ENCODE measurements around the gene LZTS2. TPM values are rescaled to one million over a fixed set of nuclear protein-coding genes. Genes with fewer than 3 reads are reported as not detected.

LZTS2 gene
- total and polyA plus RNA-seq, 2 of the 4 experiments (the other 2 are of a cell fraction): 19.2 to 101 TPM

- peaks cover 28% of the 10 kb centered on the region for H3K36me3 ChIP-seq (ENCODE audit: control insufficient read depth, insufficient read depth, low read length)
- in situ Hi-C loops (cut with MboI; ENCODE audit: low sequenced_read_pairs): no loop called here
- H3K9ac ChIP-seq (ENCODE audit: low read depth, low read length): no peak overlapping the region
Measured at GRCh38 chr10:100989088-100989487, 10.5 kb upstream of the LZTS2 start.

More at GRCh38 chr10:100989088-100989487, 10.5 kb upstream of the LZTS2 start:
- no TSS peak for BruUV-seq (replicated peaks)
- Histone ChIP-seq H3K9me1 (ENCODE audit: insufficient read depth, low read length) (peaks cover 9% of the 10 kb centered on the region), H2BK20ac (ENCODE audit: low read depth, low read length) (no peak overlapping the region), H3K9me3 (ENCODE audit: control insufficient read depth, insufficient read depth, low read length) (no peaks in the 10 kb centered on the region), H4K8ac (ENCODE audit: low read depth in 2 of 2, low read length in 2 of 2) (no peak overlapping the region), H2AK5ac (ENCODE audit: low read depth, low read length) (no peak overlapping the region), H2BK5ac (ENCODE audit: low read depth, low read length, poor library complexity, severe bottlenecking) (no peak overlapping the region), H2AFZ (replicated peaks; ENCODE audit: low read length, poor library complexity) (no peak overlapping the region), H3K4me3 (ENCODE audit: insufficient read depth, low read depth, low read length) (no peak overlapping the region), H3K18ac (ENCODE audit: low read depth, low read length) (no peak overlapping the region), H3K4ac (ENCODE audit: low read depth, low read length) (no peak overlapping the region), H3K79me1 (ENCODE audit: low read depth in 1 of 2, low read length in 2 of 2) (peaks cover 60 to 67% of the 10 kb centered on the region in 2 experiments), H2BK15ac (ENCODE audit: low read depth, low read length) (no peak overlapping the region), H3K4me2 (ENCODE audit: low read depth, low read length) (no peak overlapping the region), H4K5ac (ENCODE audit: low read depth, low read length) (no peak overlapping the region), H3K56ac (ENCODE audit: extremely low read depth, insufficient read depth, low read length) (no peak overlapping the region), H2BK120ac (ENCODE audit: low read depth, low read length) (no peak overlapping the region), H2AK9ac (replicated peaks; ENCODE audit: low read depth, low read length, poor library complexity) (peak overlapping the region; percentile 65), H3K14ac (replicated peaks; ENCODE audit: low read depth, low read length) (no peak overlapping the region), H3K27ac (ENCODE audit: insufficient read depth, low read length) (no peak overlapping the region), H3K27me3 (ENCODE audit: control insufficient read depth, insufficient read depth, low read length) (no peaks in the 10 kb centered on the region), H3K4me1 (ENCODE audit: control insufficient read depth, insufficient read depth, low read length) (peaks cover 8% of the 10 kb centered on the region; the same call in 1 of the 2 replicates), H3K23ac (ENCODE audit: low read depth, low read length) (no peak overlapping the region), H4K20me1 (ENCODE audit: insufficient read depth, low read length) (0 out of 2 replicates have a peak, but pooled peaks cover 3% of the 10 kb centered on the region), H4K91ac (ENCODE audit: insufficient read depth, low read depth, low read length) (no peak overlapping the region)
- dilution Hi-C loops (cut with HindIII; ENCODE audit: low sequenced_read_pairs, unreplicated experiment) (no loop called here), intact Hi-C loops (cut with micrococcal nuclease) (no loop called here)
- ATAC-seq (ENCODE audit: low read depth) (no peak), DNase-seq (no peak)
- ChIA-PET CTCF (interaction anchor here (1.3 to 2.1 kb wide), 2 partner anchors 11 to 26 kb away, joined by 3 to 10 read pairs; partner anchors contain the start of gene LZTS2), POLR2A (ENCODE audit: unreplicated experiment) (no interaction called here)
- TF ChIP-seq MXI1 (IDR thresholded peaks at IDR 0.05; ENCODE audit: borderline replicate concordance, low read depth, low read length) (no peak), CEBPB (IDR thresholded peaks at IDR 0.05; ENCODE audit: low read depth, low read length) (no peak)
- WGBS, 2 experiments (ENCODE audit: extremely low coverage in 2 of 2, insufficient read length in 1 of 2): 76% methylated on average over 17 of the region's 21 CpGs; no CpG with 5 or more reads in 1 of the 2 experiments

All from IMR-90 (cell line).